GM19035 (cell line): ENCODE results near the gene COL25A1.

ENCODE experiments used
- ATAC-seq: cut with Tn5 transposase; IDR thresholded peaks from one replicate; pipeline ENCODE4 v1.9.1; 2021; ENCODE audit not compliant: unreplicated experiment

The COL25A1 gene

GRCh38 chr4:108786351-108786750 is 516.1 kb downstream of the COL25A1 start:
- ATAC-seq, result no peak

- ATAC-seq, result no peak
Observed at GRCh38 chr4:108783665-108784463, 518.6 kb downstream of the COL25A1 start.

GRCh38 chr4:108779958-108780357 is 522.5 kb downstream of the COL25A1 start:
- ATAC-seq, result no peak

- no peak for ATAC-seq
Observed at GRCh38 chr4:108777388-108777787, 525.1 kb downstream of the COL25A1 start.

GRCh38 chr4:108775921-108776320 is 526.5 kb downstream of the COL25A1 start:
- no peak for ATAC-seq

GRCh38 chr4:108774809-108775530 is 527.5 kb downstream of the COL25A1 start:
- no peak for ATAC-seq

- ATAC-seq, result no peak
Observed at GRCh38 chr4:108772402-108772801, 530.1 kb downstream of the COL25A1 start.

- no peak for ATAC-seq
Observed at GRCh38 chr4:108766058-108766457, 536.4 kb downstream of the COL25A1 start.

GRCh38 chr4:108763986-108764385 is 538.5 kb downstream of the COL25A1 start:
- ATAC-seq, result no peak

GRCh38 chr4:108763226-108763593 is 539.2 kb downstream of the COL25A1 start:
- no peak for ATAC-seq

GRCh38 chr4:108762559-108763225 is 539.8 kb downstream of the COL25A1 start, which contains the start of gene ETNPPL:
ETNPPL (minus strand) TSS chr4:108763053; CDS start chr4:108762898, 155 bp downstream.
- ATAC-seq, result no peak
